ENCODE results near the gene KDM2B.

KDM2B gene

DNA sequence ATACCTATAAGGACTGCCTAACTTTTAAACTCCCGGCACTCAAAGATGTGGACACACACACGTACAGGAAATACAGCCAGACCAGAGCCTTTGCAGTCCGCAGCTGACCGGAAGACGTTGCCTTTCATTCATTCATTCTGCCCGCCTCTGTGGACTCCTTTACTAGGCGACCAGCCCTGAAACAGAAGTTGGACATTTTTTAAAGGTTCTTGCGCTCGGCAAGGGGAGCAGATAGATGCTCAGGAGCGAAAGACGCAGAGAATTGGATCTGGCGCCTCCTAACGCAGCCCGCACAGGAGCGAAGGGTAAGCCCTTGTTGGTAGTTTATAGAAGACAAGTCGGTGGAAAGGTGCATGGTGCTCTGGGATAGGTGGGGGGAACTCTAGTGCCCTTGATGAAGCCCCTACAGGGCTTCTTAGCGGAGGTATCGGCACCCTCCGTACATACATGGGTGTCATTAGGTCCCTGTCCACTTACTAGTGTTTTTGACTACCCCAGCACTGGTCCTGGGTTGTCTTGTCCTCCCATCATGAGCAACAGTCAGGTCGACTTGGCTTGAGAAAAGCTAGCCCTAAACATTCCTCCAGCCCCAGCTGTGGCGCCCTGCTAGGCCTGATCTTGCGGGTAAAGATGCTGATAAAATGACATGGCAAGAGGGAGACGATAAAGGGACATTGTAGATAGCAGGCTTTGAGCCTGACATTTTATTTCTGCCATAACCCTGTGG is at the start of gene KDM2B:
TSS of gene KDM2B (minus strand) at position 65 of the 727 bp plus-strand sequence. CDS start 112 bp downstream, outside the sequence.
- TF ChIP-seq, protein P1, sequence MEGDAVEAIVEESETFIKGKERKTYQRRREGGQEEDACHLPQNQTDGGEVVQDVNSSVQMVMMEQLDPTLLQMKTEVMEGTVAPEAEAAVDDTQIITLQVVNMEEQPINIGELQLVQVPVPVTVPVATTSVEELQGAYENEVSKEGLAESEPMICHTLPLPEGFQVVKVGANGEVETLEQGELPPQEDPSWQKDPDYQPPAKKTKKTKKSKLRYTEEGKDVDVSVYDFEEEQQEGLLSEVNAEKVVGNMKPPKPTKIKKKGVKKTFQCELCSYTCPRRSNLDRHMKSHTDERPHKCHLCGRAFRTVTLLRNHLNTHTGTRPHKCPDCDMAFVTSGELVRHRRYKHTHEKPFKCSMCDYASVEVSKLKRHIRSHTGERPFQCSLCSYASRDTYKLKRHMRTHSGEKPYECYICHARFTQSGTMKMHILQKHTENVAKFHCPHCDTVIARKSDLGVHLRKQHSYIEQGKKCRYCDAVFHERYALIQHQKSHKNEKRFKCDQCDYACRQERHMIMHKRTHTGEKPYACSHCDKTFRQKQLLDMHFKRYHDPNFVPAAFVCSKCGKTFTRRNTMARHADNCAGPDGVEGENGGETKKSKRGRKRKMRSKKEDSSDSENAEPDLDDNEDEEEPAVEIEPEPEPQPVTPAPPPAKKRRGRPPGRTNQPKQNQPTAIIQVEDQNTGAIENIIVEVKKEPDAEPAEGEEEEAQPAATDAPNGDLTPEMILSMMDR (IDR thresholded peaks at IDR 0.05; ENCODE audit: extremely low read depth, missing control alignments): no peak
- no peak for DNase-seq (ENCODE audit: low spot score)

DNA sequence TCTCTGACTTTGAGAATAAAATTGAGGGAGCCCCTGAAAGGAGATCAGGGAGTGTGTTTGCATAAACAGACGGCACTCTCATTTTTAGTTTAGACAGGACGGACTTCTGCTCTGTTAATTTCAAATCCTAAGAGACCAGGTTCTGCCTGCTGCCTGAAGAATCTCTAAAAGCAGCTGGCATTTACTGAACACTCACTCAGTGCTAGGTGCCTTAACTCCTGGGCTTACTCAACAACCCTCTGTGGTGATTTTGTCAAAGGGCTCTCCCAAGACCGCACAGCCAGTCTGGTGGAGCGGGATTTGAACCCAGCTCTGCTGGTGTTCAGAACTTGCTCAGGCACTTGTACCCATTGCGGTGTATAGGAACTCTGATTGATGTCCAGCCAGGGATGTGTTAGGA is 47.7 kb upstream of the KDM2B start:
- TF ChIP-seq, protein P1 (IDR thresholded peaks at IDR 0.05; ENCODE audit: extremely low read depth, missing control alignments): no peak

DNA sequence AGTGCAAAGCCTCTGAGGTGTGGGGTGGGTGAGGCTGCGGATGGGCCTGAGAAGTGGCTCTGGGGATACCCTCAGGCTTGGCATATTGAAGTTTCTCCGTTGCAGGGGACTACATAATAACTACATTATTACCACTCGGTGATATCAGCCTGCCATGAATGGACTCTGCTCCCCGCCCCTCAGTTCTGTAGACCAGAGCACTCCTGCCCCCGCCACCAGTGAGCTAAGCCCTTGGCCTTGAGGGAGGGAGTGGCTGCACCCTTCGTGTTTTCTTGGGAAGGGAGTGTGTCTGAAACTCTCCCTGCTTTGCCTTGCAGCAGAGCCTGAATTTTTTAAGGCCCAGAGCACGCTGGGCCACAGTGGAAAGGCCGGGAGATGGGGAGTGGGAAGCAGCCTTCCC is 47.2 kb upstream of the KDM2B start:
- TF ChIP-seq, protein P1 (IDR thresholded peaks at IDR 0.05; ENCODE audit: extremely low read depth, missing control alignments): no peak

More for the DNA sequence above, 47.7 kb upstream of the KDM2B start:
- peak; percentile 47 for DNase-seq (ENCODE audit: low spot score)

DNA sequence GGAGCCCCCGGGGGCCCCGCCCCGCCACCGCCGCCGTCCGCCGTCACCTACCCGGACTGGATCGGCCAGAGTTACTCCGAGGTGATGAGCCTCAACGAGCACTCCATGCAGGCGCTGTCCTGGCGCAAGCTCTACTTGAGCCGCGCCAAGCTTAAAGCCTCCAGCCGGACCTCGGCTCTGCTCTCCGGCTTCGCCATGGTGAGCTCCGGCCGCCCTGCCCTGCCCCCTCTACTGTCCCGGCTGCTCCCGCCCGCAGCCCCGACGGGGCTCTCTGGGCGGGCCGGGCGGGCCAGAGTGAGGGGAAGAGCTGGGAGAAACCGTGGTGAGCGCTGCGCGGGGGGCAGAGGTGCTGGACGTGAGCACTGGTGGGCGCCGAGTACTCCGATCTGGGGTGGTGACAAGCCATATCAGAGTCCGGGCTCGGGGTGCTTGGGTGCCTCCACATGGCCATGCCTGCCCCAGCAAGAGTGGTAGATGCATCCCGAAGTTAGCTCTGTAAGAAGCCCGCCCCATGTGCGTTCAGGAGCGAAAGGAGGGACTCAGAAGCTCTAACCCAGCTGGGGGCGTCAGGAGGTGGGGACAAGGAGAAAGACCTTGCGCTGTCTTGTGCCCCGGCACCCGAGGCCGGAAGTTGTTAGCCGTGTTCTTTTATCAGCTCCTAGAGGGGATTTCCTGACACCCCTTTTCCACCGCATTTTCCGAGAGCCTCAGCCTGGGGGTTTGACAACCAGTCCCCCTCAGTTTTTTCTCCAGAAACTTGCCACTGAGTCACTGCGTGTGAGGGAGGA is 46.2 kb upstream of the KDM2B start:
- TF ChIP-seq, protein P1 (IDR thresholded peaks at IDR 0.05; ENCODE audit: extremely low read depth, missing control alignments): peak; percentile 9
- peak; percentile 83 for DNase-seq (ENCODE audit: low spot score)

More for the DNA sequence above, 47.2 kb upstream of the KDM2B start:
- peak; percentile 47 for DNase-seq (ENCODE audit: low spot score)

DNA sequence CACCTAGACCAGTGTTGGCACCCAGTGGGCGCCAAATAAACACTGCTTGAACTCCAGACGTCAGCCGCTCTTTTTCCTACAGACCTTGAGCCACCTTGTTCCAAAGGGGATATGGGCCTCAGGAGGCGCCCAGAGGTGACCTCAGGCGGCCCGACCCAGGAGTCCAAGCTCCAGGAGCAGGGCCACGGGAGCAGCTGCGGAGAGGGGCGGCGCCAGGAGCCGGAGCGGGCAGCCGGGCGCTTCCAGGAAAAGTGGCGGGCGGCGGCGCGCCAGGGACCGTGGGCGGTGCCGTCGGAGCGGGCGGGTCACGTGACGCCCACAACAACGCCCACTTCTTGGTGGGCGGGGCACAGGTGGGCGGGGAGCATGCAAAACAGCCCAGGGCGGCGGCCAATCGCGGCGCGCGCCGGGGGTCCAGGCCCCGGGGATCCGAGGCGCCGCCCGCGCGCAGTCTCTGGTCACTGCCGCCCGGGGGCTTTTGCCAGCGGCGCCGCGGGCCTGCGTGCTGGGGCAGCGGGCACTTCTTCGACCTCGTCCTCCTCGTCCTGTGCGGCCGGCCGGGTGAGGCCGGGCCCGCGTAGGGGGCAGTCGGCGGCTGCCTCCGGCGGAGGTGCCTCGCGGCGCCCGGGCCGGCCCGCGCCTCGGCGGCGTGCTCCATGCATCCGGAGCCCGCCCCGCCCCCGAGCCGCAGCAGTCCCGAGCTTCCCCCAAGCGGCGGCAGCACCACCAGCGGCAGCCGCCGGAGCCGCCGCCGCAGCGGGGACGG is 45.4 kb upstream of the KDM2B start, which contains the start of gene ORAI1:
TSS of gene ORAI1 (plus strand) at position 444 of the 766 bp plus-strand sequence.
- TF ChIP-seq, protein P1 (IDR thresholded peaks at IDR 0.05; ENCODE audit: extremely low read depth, missing control alignments): no peak

DNA sequence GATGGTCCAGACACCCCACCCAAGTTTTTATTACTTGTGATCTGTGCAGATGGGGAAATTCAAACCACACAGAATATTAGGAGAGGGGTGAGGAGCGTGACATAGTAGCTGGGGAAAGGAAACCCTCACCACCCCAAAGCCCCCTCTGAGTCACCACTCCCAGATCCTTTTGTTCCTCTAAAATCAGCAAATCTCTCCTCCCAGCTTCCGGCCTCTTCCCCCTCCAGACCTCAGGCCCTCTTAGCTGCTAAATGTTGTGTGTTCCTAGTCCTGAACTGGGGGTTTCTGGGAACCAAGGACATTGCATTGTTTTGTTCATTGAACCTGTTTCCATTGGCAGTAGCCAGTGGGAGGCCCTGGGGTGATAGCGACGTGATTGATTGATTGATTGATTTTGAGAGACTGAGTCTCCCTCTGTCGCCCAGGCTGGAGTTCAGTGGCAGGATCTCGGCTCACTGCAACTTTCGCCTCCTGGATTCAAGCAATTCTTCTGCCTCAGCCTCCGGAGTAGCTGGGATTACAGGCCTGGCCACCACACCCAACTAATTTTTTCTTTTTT is 39.6 kb upstream of the KDM2B start:
- no peak for DNase-seq (ENCODE audit: low spot score)
- TF ChIP-seq, protein P1 (IDR thresholded peaks at IDR 0.05; ENCODE audit: extremely low read depth, missing control alignments): no peak

More for the DNA sequence above, 45.4 kb upstream of the KDM2B start, which contains the start of gene ORAI1:
- DNase-seq (ENCODE audit: low spot score): peak; percentile 98

Measured in GM20000 (cell line).